GM12874 (cell line): ENCODE data around the gene SNRNP35.

Source experiments
- TF ChIP-seq, protein P1 (sequence below): IDR thresholded peaks from 2 replicates; pipeline ENCODE4 v1.5.1; 2011; ENCODE audit warnings: low read depth, mild to moderate bottlenecking, control low read depth, low read length, moderate library complexity; ENCODE audit not compliant: insufficient read depth

Gene SNRNP35

GRCh38 chr12:123483602-123484248 is 25.8 kb downstream of the SNRNP35 start:
- TF ChIP-seq, protein P1, sequence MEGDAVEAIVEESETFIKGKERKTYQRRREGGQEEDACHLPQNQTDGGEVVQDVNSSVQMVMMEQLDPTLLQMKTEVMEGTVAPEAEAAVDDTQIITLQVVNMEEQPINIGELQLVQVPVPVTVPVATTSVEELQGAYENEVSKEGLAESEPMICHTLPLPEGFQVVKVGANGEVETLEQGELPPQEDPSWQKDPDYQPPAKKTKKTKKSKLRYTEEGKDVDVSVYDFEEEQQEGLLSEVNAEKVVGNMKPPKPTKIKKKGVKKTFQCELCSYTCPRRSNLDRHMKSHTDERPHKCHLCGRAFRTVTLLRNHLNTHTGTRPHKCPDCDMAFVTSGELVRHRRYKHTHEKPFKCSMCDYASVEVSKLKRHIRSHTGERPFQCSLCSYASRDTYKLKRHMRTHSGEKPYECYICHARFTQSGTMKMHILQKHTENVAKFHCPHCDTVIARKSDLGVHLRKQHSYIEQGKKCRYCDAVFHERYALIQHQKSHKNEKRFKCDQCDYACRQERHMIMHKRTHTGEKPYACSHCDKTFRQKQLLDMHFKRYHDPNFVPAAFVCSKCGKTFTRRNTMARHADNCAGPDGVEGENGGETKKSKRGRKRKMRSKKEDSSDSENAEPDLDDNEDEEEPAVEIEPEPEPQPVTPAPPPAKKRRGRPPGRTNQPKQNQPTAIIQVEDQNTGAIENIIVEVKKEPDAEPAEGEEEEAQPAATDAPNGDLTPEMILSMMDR: no peak

GRCh38 chr12:123485756-123486155 is 27.8 kb downstream of the SNRNP35 start:
- TF ChIP-seq, protein P1: no peak

DNA sequence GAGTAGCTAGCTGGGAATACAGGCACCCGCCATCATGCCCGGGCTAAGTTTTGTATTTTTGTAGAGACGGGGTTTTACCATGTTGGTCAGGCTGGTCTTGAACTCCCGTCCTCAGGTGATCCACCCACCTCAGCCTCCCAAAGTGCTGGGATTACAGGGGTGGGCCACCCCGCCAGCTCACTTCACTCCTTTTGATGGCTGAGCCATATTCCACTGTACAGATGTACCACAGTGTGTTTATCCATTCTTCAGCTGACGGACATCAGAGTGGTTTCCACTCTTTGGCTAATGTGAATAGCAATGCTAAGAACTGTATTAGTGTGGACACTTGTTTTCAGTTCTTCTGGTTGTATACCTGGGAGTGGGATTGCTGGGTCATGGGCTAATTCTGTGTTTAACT is 29.5 kb downstream of the SNRNP35 start:
- TF ChIP-seq, protein P1: no peak

DNA sequence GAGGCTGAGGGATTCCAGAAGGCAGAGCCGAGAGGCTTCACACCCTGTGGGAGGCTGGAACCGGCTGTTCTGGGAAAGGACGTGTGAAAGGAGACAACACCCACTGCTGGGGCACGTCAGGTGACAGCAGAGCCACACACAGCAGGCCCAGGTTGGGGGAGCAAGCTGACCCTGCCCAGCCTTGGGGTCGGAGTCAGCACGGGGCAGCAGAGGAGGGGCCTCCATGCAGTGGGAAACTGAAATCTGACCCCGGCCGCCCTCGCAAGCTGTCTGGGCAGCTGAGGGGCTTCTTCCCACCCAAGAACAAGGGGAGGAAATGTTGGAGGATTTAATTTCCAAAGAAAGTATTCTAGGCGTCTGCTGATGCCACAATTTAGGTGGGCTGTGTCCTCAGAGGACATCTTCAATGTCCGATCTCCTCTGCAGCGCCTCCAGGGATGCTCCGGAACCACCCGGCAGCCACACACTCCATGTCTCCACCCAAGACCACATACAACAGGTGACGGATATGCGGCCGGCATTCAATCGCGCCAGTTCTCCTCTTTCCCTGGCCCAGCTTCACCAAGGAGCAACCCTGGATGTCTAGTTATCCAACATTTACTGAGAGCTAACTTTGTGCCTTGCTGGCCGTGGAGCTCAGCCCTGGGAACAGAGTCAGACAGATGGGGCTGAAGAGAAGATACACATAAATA is 30.7 kb downstream of the SNRNP35 start:
- TF ChIP-seq, protein P1: no peak

GRCh38 chr12:123489580-123489979 is 31.6 kb downstream of the SNRNP35 start:
- TF ChIP-seq, protein P1: no peak

- TF ChIP-seq, protein P1: no peak
These were observed 32.1 kb downstream of the SNRNP35 start for GRCh38 chr12:123490089-123490488.

GRCh38 chr12:123491056-123491455 is 33.1 kb downstream of the SNRNP35 start:
- TF ChIP-seq, protein P1: no peak
